Fibroblast of pulmonary artery (primary cell): Measurements from ENCODE around the gene DDX5.

Experiments
- DNase-seq: peaks from one replicate; pipeline ENCODE4 v3.0.0-alpha.2; 2010; ENCODE audit warnings: low read depth
- H3K4me3 ChIP-seq: replicated peaks from 2 replicates; pipeline ENCODE4 v1.5.1; 2011; ENCODE audit warnings: low read depth, mild to moderate bottlenecking, control low read depth, low read length, moderate library complexity
- CTCF ChIP-seq: IDR thresholded peaks from 2 replicates; pipeline ENCODE4 v1.5.1; 2011; ENCODE audit warnings: mild to moderate bottlenecking, control low read depth, low read length, inconsistent platforms; ENCODE audit errors: missing control alignments

Gene DDX5

GRCh38 chr17:64494121-64494520 is 12.0 kb downstream of the DDX5 start:
- H3K4me3 ChIP-seq: no peak overlapping the region
- no peak for TF ChIP-seq CTCF
- DNase-seq: no peak

GRCh38 chr17:64492481-64493109 is 13.5 kb downstream of the DDX5 start:
- TF ChIP-seq CTCF: peak; percentile 48
- no peak overlapping the region for H3K4me3 ChIP-seq
- DNase-seq: peak; percentile 56

- H3K4me3 ChIP-seq: no peak overlapping the region
- no peak for DNase-seq
- no peak for TF ChIP-seq CTCF
Observed at GRCh38 chr17:64491994-64492393, 14.1 kb downstream of the DDX5 start.

- no peak overlapping the region for H3K4me3 ChIP-seq
- TF ChIP-seq CTCF: peak; percentile 81
- DNase-seq: peak; percentile 74
Observed at GRCh38 chr17:64491034-64491860, 14.8 kb downstream of the DDX5 start.

GRCh38 chr17:64488301-64488700 is 17.8 kb downstream of the DDX5 start:
- no peak overlapping the region for H3K4me3 ChIP-seq
- no peak for DNase-seq
- no peak for TF ChIP-seq CTCF

GRCh38 chr17:64484380-64484779 is 21.7 kb downstream of the DDX5 start:
- H3K4me3 ChIP-seq: no peak overlapping the region
- DNase-seq: no peak
- no peak for TF ChIP-seq CTCF
